Heart left ventricle (tissue), 13 donors: Measurements from ENCODE around the gene PRKAA1.

Experiments
- POLR2A ChIP-seq, 2 donors: fragments of 450-650 bp; IDR thresholded peaks; one replicate each; pipeline ENCODE4 v1.6.1; 2017; ENCODE audit warnings: antibody characterized with exemption in 2 of 2, mild to moderate bottlenecking in 2 of 2, moderate library complexity in 2 of 2
- TF ChIP-seq, protein P1 (sequence below), 12 donors: fragments of 200-600 bp; sonication (generic) in 4 of 12; IDR thresholded peaks; one replicate each; pipeline versions ENCODE4 v1.5.0 to v1.8.0; 2018 to 2022; ENCODE audit warnings: antibody characterized with exemption in 12 of 12, mild to moderate bottlenecking in 5 of 12
- donor health status: ischemic (EF 13 %, LVEDD 7.1; RV severe dilation, severe dysfunction).
- donor health status: DM: no; HTN: yes; CAD: no.
- donor health status: DM: no; HTN: no; CAD: no.
- donor health status: ischemic (EF 25% LVEDD 6.9; RV normal size, moderate dysfunction).
- donor health status: ischemic (EF 25% LVEDD 5.7; RV mildly dilated, moderate dysfunction).
- donor health status: ischemic (EF 35%, LVEDD 5.7; RV mildly dilated, moderate dysfunction).
- donor health status: nonischemic (EF 11% LVEDD 7.7; RV severe dilation, severe dysfunction).
- donor health status: DM: yes; HTN: yes; CAD: no.
- donor health status: PGD.
- donor health status: ischemic (EF 29% LVEDD 5.4; RV normal size, mild dysfunction).
- donor health status: nonischemic (EF 23%, LVEDD 6.1; RV moderate dilation, normal function).

GRCh38 chr5:40812125-40812524 lies 14.0 kb upstream of the PRKAA1 start:
- TF ChIP-seq, protein P1, sequence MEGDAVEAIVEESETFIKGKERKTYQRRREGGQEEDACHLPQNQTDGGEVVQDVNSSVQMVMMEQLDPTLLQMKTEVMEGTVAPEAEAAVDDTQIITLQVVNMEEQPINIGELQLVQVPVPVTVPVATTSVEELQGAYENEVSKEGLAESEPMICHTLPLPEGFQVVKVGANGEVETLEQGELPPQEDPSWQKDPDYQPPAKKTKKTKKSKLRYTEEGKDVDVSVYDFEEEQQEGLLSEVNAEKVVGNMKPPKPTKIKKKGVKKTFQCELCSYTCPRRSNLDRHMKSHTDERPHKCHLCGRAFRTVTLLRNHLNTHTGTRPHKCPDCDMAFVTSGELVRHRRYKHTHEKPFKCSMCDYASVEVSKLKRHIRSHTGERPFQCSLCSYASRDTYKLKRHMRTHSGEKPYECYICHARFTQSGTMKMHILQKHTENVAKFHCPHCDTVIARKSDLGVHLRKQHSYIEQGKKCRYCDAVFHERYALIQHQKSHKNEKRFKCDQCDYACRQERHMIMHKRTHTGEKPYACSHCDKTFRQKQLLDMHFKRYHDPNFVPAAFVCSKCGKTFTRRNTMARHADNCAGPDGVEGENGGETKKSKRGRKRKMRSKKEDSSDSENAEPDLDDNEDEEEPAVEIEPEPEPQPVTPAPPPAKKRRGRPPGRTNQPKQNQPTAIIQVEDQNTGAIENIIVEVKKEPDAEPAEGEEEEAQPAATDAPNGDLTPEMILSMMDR (IDR thresholded peaks at IDR 0.05), result no peak
- TF ChIP-seq POLR2A (IDR thresholded peaks at IDR 0.05), result no peak
